SU-DHL-6 (cell line): ENCODE data around the gene VSX2.

ENCODE experiments used
- CTCF ChIP-seq: fragments of 200-600 bp; sonication (generic); IDR thresholded peaks from one replicate; pipeline ENCODE4 v1.5.1; 2017; ENCODE audit warnings: antibody characterized with exemption, mild to moderate bottlenecking, low read length, moderate library complexity; ENCODE audit not compliant: insufficient read depth, poor library complexity, severe bottlenecking
- EZH2phosphoT487 ChIP-seq: fragments of 200-600 bp; sonication (generic), shearing (Covaris generic); conservative IDR thresholded peaks from 2 replicates; pipeline ENCODE4 v1.6.1; 2018; ENCODE audit warnings: mild to moderate bottlenecking, antibody characterized with exemption, low read length, moderate library complexity, mixed read lengths

GRCh38 chr14:74238974-74239847 is at the start of gene VSX2:
- TF ChIP-seq CTCF (no peak), EZH2phosphoT487 (no peak)
